ENCODE measurements around the gene PHF21A. TPM values are rescaled to one million over a fixed set of nuclear protein-coding genes. Genes with fewer than 3 reads are reported as not detected.

The PHF21A gene
- total RNA-seq, 2 experiments from 2014 or later: 59.5 to 66.2 TPM

- Mint-ChIP-seq H3K36me3 (ENCODE audit: low read depth) (peaks cover 41% of the 10 kb centered on the region), H3K27ac (peak within 1 kb of the TSS; percentile 94), H3K27me3 (peaks cover 5% of the 10 kb centered on the region), H3K9me3 (no peaks in the 10 kb centered on the region), H3K4me3 (peak within 1 kb of the TSS; percentile 99), H3K4me1 (ENCODE audit: low read depth) (peaks cover 54% of the 10 kb centered on the region)
- TF ChIP-seq, protein P1, sequence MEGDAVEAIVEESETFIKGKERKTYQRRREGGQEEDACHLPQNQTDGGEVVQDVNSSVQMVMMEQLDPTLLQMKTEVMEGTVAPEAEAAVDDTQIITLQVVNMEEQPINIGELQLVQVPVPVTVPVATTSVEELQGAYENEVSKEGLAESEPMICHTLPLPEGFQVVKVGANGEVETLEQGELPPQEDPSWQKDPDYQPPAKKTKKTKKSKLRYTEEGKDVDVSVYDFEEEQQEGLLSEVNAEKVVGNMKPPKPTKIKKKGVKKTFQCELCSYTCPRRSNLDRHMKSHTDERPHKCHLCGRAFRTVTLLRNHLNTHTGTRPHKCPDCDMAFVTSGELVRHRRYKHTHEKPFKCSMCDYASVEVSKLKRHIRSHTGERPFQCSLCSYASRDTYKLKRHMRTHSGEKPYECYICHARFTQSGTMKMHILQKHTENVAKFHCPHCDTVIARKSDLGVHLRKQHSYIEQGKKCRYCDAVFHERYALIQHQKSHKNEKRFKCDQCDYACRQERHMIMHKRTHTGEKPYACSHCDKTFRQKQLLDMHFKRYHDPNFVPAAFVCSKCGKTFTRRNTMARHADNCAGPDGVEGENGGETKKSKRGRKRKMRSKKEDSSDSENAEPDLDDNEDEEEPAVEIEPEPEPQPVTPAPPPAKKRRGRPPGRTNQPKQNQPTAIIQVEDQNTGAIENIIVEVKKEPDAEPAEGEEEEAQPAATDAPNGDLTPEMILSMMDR (IDR thresholded peaks at IDR 0.05): no peak
- peaks cover 0 to 6% of the 10 kb centered on the region in 2 experiments for H3K27me3 ChIP-seq (ENCODE audit: control insufficient read depth in 1 of 2, insufficient read depth in 2 of 2, low read length in 2 of 2)
- H3K27ac ChIP-seq (ENCODE audit: low read depth in 1 of 2, low read length in 2 of 2): peak within 1 kb of the TSS; percentile 90 to 95
- ChIA-PET CTCF (interaction anchor here (1.0 to 1.3 kb wide), 3 partner anchors 9 to 75 kb away, joined by 3 to 6 read pairs (median 4); no protein-coding TSS in a partner anchor), POLR2A (interaction anchor here (0.7 to 3.6 kb wide), 17 partner anchors 9 to 1297 kb away, joined by 3 to 43 read pairs (median 3); partner anchors contain the start of genes AMBRA1, CRY2 and DDB2)
- peaks cover 0 to 3% of the 10 kb centered on the region in 2 experiments for H3K9me3 ChIP-seq (ENCODE audit: control insufficient read depth in 1 of 2, insufficient read depth in 1 of 2, low read length in 2 of 2)
- ATAC-seq (ENCODE audit: poor library complexity) (peak; percentile 89), DNase-seq (peak; percentile 87 to 99 (median 94))
- intact Hi-C loops (cut with DNase I, micrococcal nuclease): loop anchor here (1.0 to 10.0 kb wide), 8 partner anchors 17 to 785 kb away; partner anchors contain the start of genes AMBRA1 (in 1 of the 2), ARHGAP1 (in 1 of the 2), PHF21A (in 1 of the 2) and PRDM11 (in 1 of the 2)
- peak within 1 kb of the TSS; percentile 93 for H3K4me3 ChIP-seq (ENCODE audit: low read length)
- peaks cover 70% of the 10 kb centered on the region for H3K4me1 ChIP-seq (ENCODE audit: insufficient read depth, low read length)
- peaks cover 37% of the 10 kb centered on the region for H3K36me3 ChIP-seq (ENCODE audit: insufficient read depth, low read length)
Measured at GRCh38 chr11:45917623-45918330, 203.5 kb downstream of the PHF21A start, which contains the start of gene PEX16. PEX16 (minus strand) TSS chr11:45917877; CDS start chr11:45917811, 66 bp downstream.

GRCh38 chr11:45917286-45917622 is 204.0 kb downstream of the PHF21A start:
- peaks cover 5% of the 10 kb centered on the region for H3K27me3 Mint-ChIP-seq
- peak in 1 of 14 experiments; percentile 27 for DNase-seq
- TF ChIP-seq, protein P1 (IDR thresholded peaks at IDR 0.05): no peak
- CTCF ChIA-PET: interaction anchor here (1.0 to 1.2 kb wide), 2 partner anchors 9 to 75 kb away, joined by 3 to 4 read pairs; no protein-coding TSS in a partner anchor
- ATAC-seq (ENCODE audit: poor library complexity): peak; percentile 1
- H3K27me3 ChIP-seq (ENCODE audit: control insufficient read depth in 1 of 2, insufficient read depth in 2 of 2, low read length in 2 of 2): peaks cover 0 to 6% of the 10 kb centered on the region in 2 experiments
- no peaks in the 10 kb centered on the region for H3K9me3 Mint-ChIP-seq
- peaks cover 41% of the 10 kb centered on the region for H3K36me3 Mint-ChIP-seq (ENCODE audit: low read depth)
- H3K27ac ChIP-seq (ENCODE audit: low read depth in 1 of 2, low read length in 2 of 2): peak overlapping the region; percentile 90 to 95
- POLR2A ChIA-PET: interaction anchor here (0.7 to 3.6 kb wide), 13 partner anchors 8 to 1297 kb away, joined by 3 to 43 read pairs (median 3); partner anchors contain the start of genes AMBRA1, CRY2 and DDB2
- peaks cover 0 to 3% of the 10 kb centered on the region in 2 experiments for H3K9me3 ChIP-seq (ENCODE audit: control insufficient read depth in 1 of 2, insufficient read depth in 1 of 2, low read length in 2 of 2)
- intact Hi-C loops (cut with DNase I, micrococcal nuclease): loop anchor here in 1 of 2 experiments (2.0 to 10.0 kb wide), 6 partner anchors 16 to 785 kb away; partner anchors contain the start of genes AMBRA1, ARHGAP1, PHF21A and PRDM11
- peaks cover 69% of the 10 kb centered on the region for H3K4me1 ChIP-seq (ENCODE audit: insufficient read depth, low read length)
- H3K4me3 Mint-ChIP-seq: peak overlapping the region; percentile 99
- peaks cover 40% of the 10 kb centered on the region for H3K36me3 ChIP-seq (ENCODE audit: insufficient read depth, low read length)
- H3K4me3 ChIP-seq (ENCODE audit: low read length): peak overlapping the region; percentile 93
- H3K27ac Mint-ChIP-seq: peak overlapping the region; percentile 94
- H3K4me1 Mint-ChIP-seq (ENCODE audit: low read depth): peaks cover 54% of the 10 kb centered on the region

DNA sequence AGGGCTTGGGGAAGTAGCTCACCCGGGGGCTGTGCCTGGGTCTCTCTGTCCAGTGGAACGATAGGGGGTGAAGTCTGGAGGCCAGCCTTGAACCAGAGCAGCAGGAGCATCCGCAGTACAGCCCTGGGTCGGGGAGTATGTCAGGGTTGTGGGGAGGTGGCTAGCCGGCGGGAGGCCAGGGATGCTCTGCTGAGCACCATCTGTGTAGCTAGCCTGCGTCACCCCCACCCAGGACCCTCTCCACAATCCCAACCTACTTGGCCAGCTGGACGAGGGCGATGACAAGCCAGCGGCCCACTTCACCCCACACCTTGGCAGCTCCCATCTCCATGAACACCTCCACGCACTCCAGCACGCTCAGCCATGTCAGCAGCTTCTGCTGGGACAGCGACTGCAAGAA is 205.8 kb downstream of the PHF21A start:
- peaks cover 43% of the 10 kb centered on the region for H3K4me1 Mint-ChIP-seq (ENCODE audit: low read depth)
- DNase-seq: no peak

More for the DNA sequence above, 205.8 kb downstream of the PHF21A start:
- H3K27ac ChIP-seq (ENCODE audit: low read depth in 1 of 2, low read length in 2 of 2): no peak overlapping the region
- H3K36me3 ChIP-seq (ENCODE audit: insufficient read depth, low read length): peaks cover 56% of the 10 kb centered on the region
- CTCF ChIA-PET: no interaction called here
- TF ChIP-seq, protein P1 (IDR thresholded peaks at IDR 0.05): no peak
- peak overlapping the region; percentile 60 for H3K4me3 Mint-ChIP-seq
- H3K9me3 ChIP-seq (ENCODE audit: control insufficient read depth in 1 of 2, insufficient read depth in 1 of 2, low read length in 2 of 2): no peaks in the 10 kb centered on the region
- no peak overlapping the region for H3K27ac Mint-ChIP-seq
- ATAC-seq (ENCODE audit: poor library complexity): no peak
- H3K27me3 Mint-ChIP-seq: no peaks in the 10 kb centered on the region
- no peak overlapping the region for H3K4me3 ChIP-seq (ENCODE audit: low read length)
- no peaks in the 10 kb centered on the region for H3K9me3 Mint-ChIP-seq
- POLR2A ChIA-PET: interaction anchor here (0.8 kb wide), 1 partner anchor 69 kb away, joined by 3 read pairs; the partner anchor contains the start of gene CRY2
- H3K4me1 ChIP-seq (ENCODE audit: insufficient read depth, low read length): peaks cover 53% of the 10 kb centered on the region
- H3K36me3 Mint-ChIP-seq (ENCODE audit: low read depth): peaks cover 55% of the 10 kb centered on the region
- intact Hi-C loops (cut with DNase I, micrococcal nuclease): loop anchor here in 1 of 2 experiments (5.0 to 10.0 kb wide), 4 partner anchors 207 to 787 kb away; partner anchors contain the start of genes AMBRA1, ARHGAP1, PHF21A and PRDM11
- no peaks in the 10 kb centered on the region for H3K27me3 ChIP-seq (ENCODE audit: control insufficient read depth in 1 of 2, insufficient read depth in 2 of 2, low read length in 2 of 2)

Measured in CD4-positive, alpha-beta T cell (primary cell).